HCT116 (cell line): ENCODE measurements around the gene ASPG. TPM values are rescaled to one million over a fixed set of nuclear protein-coding genes. Genes with fewer than 3 reads are reported as not detected.

ENCODE experiments used
- ATAC-seq: fragments of 200-7000 bp; cut with Tn5 transposase; 2 replicates; pipeline ENCODE4 v1.9.1; 2020; ENCODE audit warnings: mild to moderate bottlenecking, moderate library complexity
- BruUV-seq: library from RNA; stranded (reverse); fragments of 400-500 nt; replicated peaks from 2 replicates; lab custom pipeline; 2021; lab: Mats Ljungman, UMichigan
- CTCF ChIA-PET: fragments of 300-600 bp; sonication (Branson Sonifier 250); formaldehyde crosslinking; loops from one replicate; lab custom pipeline; 2021; ENCODE audit warnings: antibody characterized with exemption; lab: Charles Lee
- POLR2A ChIA-PET: fragments of 300-600, 350-600 bp; sonication (Branson Sonifier 250); formaldehyde crosslinking; loops from one replicate; lab custom pipeline; 2021; ENCODE audit warnings: antibody characterized with exemption; lab: Charles Lee
- RAD21 ChIA-PET, 2 experiments: fragments of 300-600 bp; sonication (Branson Sonifier 250); formaldehyde crosslinking; loops; one replicate each; lab custom pipeline; 2023; ENCODE audit warnings: low total read pairs in 2 of 2; ENCODE audit not compliant: uncharacterized antibody in 2 of 2, unreplicated experiment in 2 of 2, low non-redundant PET in 1 of 2; lab: Charles Lee
- DNase-seq: peaks from one replicate; pipeline ENCODE4 v3.0.0-alpha.2; 2010; ENCODE audit warnings: low read depth, low spot score
- H2AFZ ChIP-seq: fragments of 200-600 bp; shearing (Covaris generic), sonication (generic); 2 replicates; pipeline ENCODE4 v1.6.1; 2017; ENCODE audit warnings: low read depth, mixed run types, mixed read lengths, antibody characterized with exemption, low read length; ENCODE audit not compliant: poor library complexity, severe bottlenecking
- H3K27ac ChIP-seq: 2 replicates; pipeline ENCODE4 v1.5.1; 2012; ENCODE audit warnings: low read depth, low read length
- H3K27me3 ChIP-seq: fragments of 200-600 bp; sonication (generic); 2 replicates; pipeline ENCODE4 v1.6.1; 2016; ENCODE audit warnings: mixed run types, low read length, mixed read lengths; ENCODE audit not compliant: insufficient read depth
- H3K36me3 ChIP-seq, 2 experiments: fragments of 200-500 bp in 1 of 2; fragments of 200-600 bp in 1 of 2; sonication (Bioruptor generic) in 1 of 2; sonication (generic) in 1 of 2; 2 replicates each; pipeline versions ENCODE4 v1.5.1 to v1.6.1; 2014 to 2016; ENCODE audit warnings: low read length in 2 of 2, inconsistent platforms in 1 of 2, mixed read lengths in 1 of 2, mixed run types in 1 of 2; ENCODE audit not compliant: insufficient read depth in 2 of 2, control insufficient read depth in 1 of 2
- H3K4me1 ChIP-seq, 2 experiments: fragments of 200-600 bp in 1 of 2; sonication (generic) in 1 of 2; 2 replicates each; pipeline versions ENCODE4 v1.5.1 to v1.6.1; 2012 to 2017; ENCODE audit warnings: low read length in 2 of 2, inconsistent platforms in 1 of 2, mild to moderate bottlenecking in 1 of 2, mixed read lengths in 1 of 2, mixed run types in 1 of 2, moderate library complexity in 1 of 2; ENCODE audit not compliant: insufficient read depth in 2 of 2, control insufficient read depth in 1 of 2
- H3K4me2 ChIP-seq: fragments of 200-600 bp; sonication (generic); 2 replicates; pipeline ENCODE4 v1.6.1; 2017; ENCODE audit warnings: mixed run types, low read length, mixed read lengths
- H3K4me3 ChIP-seq, 2 experiments: fragments of 200-600 bp in 1 of 2; sonication (generic) in 1 of 2; replicated peaks in 1 of 2; 2 replicates each; pipeline ENCODE4 v1.5.1; 2011 to 2016; ENCODE audit warnings: low read length in 2 of 2, control low read depth in 1 of 2, low read depth in 1 of 2, mild to moderate bottlenecking in 1 of 2, mixed read lengths in 1 of 2, mixed run types in 1 of 2
- H3K79me2 ChIP-seq: fragments of 200-600 bp; sonication (generic); 2 replicates; pipeline ENCODE4 v1.6.1; 2017; ENCODE audit warnings: mild to moderate bottlenecking, mixed run types, low read length, moderate library complexity, mixed read lengths; ENCODE audit not compliant: insufficient read depth
- H3K9ac ChIP-seq: fragments of 200-600 bp; sonication (generic); 2 replicates; pipeline ENCODE4 v1.6.1; 2016; ENCODE audit warnings: low read length, mixed read lengths
- H3K9me2 ChIP-seq: fragments of 200-600 bp; sonication (generic), shearing (Covaris generic); 2 replicates; pipeline ENCODE4 v1.6.1; 2017; ENCODE audit warnings: mixed run types, mild to moderate bottlenecking, moderate library complexity; ENCODE audit not compliant: insufficient read depth
- H3K9me3 ChIP-seq, 2 experiments: fragments of 200-500 bp in 1 of 2; fragments of 200-600 bp in 1 of 2; sonication (Bioruptor generic) in 1 of 2; sonication (generic) in 1 of 2; 2 replicates each; pipeline ENCODE4 v1.6.1; 2014 to 2017; ENCODE audit warnings: low read length in 2 of 2, mixed read lengths in 2 of 2, inconsistent platforms in 1 of 2, low read depth in 1 of 2, mild to moderate bottlenecking in 1 of 2, mixed run types in 1 of 2, moderate library complexity in 1 of 2; ENCODE audit not compliant: control insufficient read depth in 1 of 2, insufficient read depth in 1 of 2
- H4K20me1 ChIP-seq: fragments of 200-600 bp; sonication (generic), shearing (Covaris generic); 2 replicates; pipeline ENCODE4 v1.6.1; 2017; ENCODE audit warnings: mixed run types, mild to moderate bottlenecking, moderate library complexity; ENCODE audit not compliant: insufficient read depth
- CBX3 ChIP-seq: IDR thresholded peaks from 2 replicates; pipeline ENCODE4 v1.6.1; 2012; ENCODE audit warnings: low read depth
- EGR1 ChIP-seq: IDR thresholded peaks from 2 replicates; pipeline ENCODE4 v1.6.1; 2012; ENCODE audit warnings: low read depth
- ELF1 ChIP-seq: IDR thresholded peaks from 2 replicates; pipeline ENCODE4 v1.6.1; 2012; ENCODE audit warnings: low read depth, borderline replicate concordance
- EZH2 ChIP-seq: fragments of 200-600 bp; sonication (generic); IDR thresholded peaks from 2 replicates; pipeline ENCODE4 v1.6.1; 2017; ENCODE audit warnings: antibody characterized with exemption, mixed run types
- EZH2phosphoT487 ChIP-seq: fragments of 200-600 bp; IDR thresholded peaks from 2 replicates; pipeline ENCODE4 v1.6.1; 2018; ENCODE audit warnings: antibody characterized with exemption, borderline replicate concordance
- FOSL1 ChIP-seq: IDR thresholded peaks from 2 replicates; pipeline ENCODE4 v1.6.1; 2012; ENCODE audit warnings: low read depth
- JUND ChIP-seq: IDR thresholded peaks from 2 replicates; pipeline ENCODE4 v1.6.1; 2012
- POLR2A ChIP-seq: IDR thresholded peaks from 2 replicates; pipeline ENCODE4 v1.7.0; 2011; ENCODE audit warnings: borderline replicate concordance; ENCODE audit not compliant: insufficient read depth, insufficient read length; ENCODE audit errors: extremely low read depth
- POLR2AphosphoS5 ChIP-seq: IDR thresholded peaks from 2 replicates; pipeline ENCODE4 v1.6.1; 2011; ENCODE audit warnings: mild to moderate bottlenecking, low read depth, low read length, moderate library complexity
- RAD21 ChIP-seq: IDR thresholded peaks from 2 replicates; pipeline ENCODE4 v1.6.1; 2012; ENCODE audit warnings: low read depth, mild to moderate bottlenecking
- REST ChIP-seq: IDR thresholded peaks from 2 replicates; pipeline ENCODE4 v1.6.1; 2012; ENCODE audit warnings: low read depth
- SRF ChIP-seq: IDR thresholded peaks from 2 replicates; pipeline ENCODE4 v1.6.1; 2012; ENCODE audit warnings: low read depth
- YY1 ChIP-seq: IDR thresholded peaks from 2 replicates; pipeline ENCODE4 v1.6.1; 2011; ENCODE audit warnings: low read length, low read depth, moderate library complexity, mild to moderate bottlenecking; ENCODE audit not compliant: insufficient replicate concordance; ENCODE audit errors: extremely low read depth
- ZBTB33 ChIP-seq: IDR thresholded peaks from 2 replicates; pipeline ENCODE4 v1.6.1; 2011; ENCODE audit warnings: mild to moderate bottlenecking, low read length, moderate library complexity; ENCODE audit not compliant: insufficient replicate concordance; ENCODE audit errors: extremely low read depth
- ZNF274 ChIP-seq: fragments of 200-500 bp; sonication (Bioruptor generic); IDR thresholded peaks from 2 replicates; pipeline ENCODE4 v1.6.1; 2014; ENCODE audit warnings: mild to moderate bottlenecking, low read depth, low read length, inconsistent platforms
- intact Hi-C: fragments of 100-400 bp; cut with micrococcal nuclease; formaldehyde crosslinking; loops from 2 replicates; pipeline ENCODE4 v1.10.0; 2022
- total RNA-seq: library from RNA; stranded (reverse); gene quantifications from one replicate; pipeline ENCODE4 v1.2.1, GENCODE V29; 2021; ENCODE audit not compliant: unreplicated experiment
- TF ChIP-seq, protein P1 (sequence below), 3 experiments: fragments of 200-600 bp in 1 of 3; sonication (generic) in 1 of 3; IDR thresholded peaks in 2 of 3; conservative IDR thresholded peaks in 1 of 3; 2 replicates each; pipeline ENCODE4 v1.5.1; 2012 to 2017; ENCODE audit warnings: low read depth in 2 of 3, low read length in 2 of 3, antibody characterized with exemption in 1 of 3, borderline replicate concordance in 1 of 3, control low read depth in 1 of 3, mild to moderate bottlenecking in 1 of 3, mixed read lengths in 1 of 3, mixed run types in 1 of 3, moderate library complexity in 1 of 3; ENCODE audit not compliant: insufficient read depth in 1 of 3
- TF ChIP-seq, protein P2 (sequence below): IDR thresholded peaks from 2 replicates; pipeline ENCODE4 v1.6.1; 2012
- TF ChIP-seq, protein P3 (sequence below): IDR thresholded peaks from 2 replicates; pipeline ENCODE4 v1.6.1; 2012

ASPG gene
- total RNA-seq, 1 experiment from 2014 or later: not detected

DNA sequence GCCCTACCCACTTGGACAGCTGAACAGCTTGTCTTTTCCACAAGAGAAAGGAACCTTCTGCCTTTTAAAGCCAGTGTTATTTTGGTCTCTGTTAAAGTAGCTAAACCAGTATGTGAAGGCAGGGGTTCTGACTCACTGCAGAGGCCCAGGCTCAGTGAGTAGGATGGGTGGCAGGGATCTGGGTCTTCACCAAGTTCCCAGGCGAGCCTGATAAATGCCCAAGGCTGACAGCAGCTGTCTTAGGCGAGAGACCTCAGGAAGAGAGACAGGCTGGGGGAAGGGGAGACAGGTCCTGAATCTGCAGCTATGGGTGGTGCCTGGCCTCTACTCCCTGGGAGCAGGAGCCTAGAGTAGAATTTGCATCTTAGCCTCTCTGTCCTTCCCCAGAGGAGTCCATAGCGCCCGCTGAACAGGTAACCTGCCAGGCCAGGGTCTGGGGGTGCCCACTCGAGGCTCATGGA is 34.8 kb downstream of the ASPG start:
- TF ChIP-seq CBX3 (no peak), FOSL1 (no peak), ZNF274 (no peak), JUND (no peak), RAD21 (no peak), POLR2A (no peak), SRF (no peak), EZH2phosphoT487 (no peak), POLR2AphosphoS5 (no peak), EZH2 (no peak), ELF1 (no peak), REST (no peak), YY1 (no peak), EGR1 (no peak), ZBTB33 (no peak)
- TF ChIP-seq, protein P1, sequence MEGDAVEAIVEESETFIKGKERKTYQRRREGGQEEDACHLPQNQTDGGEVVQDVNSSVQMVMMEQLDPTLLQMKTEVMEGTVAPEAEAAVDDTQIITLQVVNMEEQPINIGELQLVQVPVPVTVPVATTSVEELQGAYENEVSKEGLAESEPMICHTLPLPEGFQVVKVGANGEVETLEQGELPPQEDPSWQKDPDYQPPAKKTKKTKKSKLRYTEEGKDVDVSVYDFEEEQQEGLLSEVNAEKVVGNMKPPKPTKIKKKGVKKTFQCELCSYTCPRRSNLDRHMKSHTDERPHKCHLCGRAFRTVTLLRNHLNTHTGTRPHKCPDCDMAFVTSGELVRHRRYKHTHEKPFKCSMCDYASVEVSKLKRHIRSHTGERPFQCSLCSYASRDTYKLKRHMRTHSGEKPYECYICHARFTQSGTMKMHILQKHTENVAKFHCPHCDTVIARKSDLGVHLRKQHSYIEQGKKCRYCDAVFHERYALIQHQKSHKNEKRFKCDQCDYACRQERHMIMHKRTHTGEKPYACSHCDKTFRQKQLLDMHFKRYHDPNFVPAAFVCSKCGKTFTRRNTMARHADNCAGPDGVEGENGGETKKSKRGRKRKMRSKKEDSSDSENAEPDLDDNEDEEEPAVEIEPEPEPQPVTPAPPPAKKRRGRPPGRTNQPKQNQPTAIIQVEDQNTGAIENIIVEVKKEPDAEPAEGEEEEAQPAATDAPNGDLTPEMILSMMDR (IDR thresholded peaks at IDR 0.05 in 2 of 3, conservative IDR thresholded peaks at IDR 0.05 in 1 of 3; ENCODE audit: borderline replicate concordance in 1 of 3, insufficient read depth in 1 of 3, low read depth in 2 of 3, low read length in 2 of 3): no peak
- TF ChIP-seq, protein P2, sequence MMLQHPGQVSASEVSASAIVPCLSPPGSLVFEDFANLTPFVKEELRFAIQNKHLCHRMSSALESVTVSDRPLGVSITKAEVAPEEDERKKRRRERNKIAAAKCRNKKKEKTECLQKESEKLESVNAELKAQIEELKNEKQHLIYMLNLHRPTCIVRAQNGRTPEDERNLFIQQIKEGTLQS: no peak
- TF ChIP-seq, protein P3, sequence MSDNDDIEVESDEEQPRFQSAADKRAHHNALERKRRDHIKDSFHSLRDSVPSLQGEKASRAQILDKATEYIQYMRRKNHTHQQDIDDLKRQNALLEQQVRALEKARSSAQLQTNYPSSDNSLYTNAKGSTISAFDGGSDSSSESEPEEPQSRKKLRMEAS: no peak
- ATAC-seq (no peak), DNase-seq (no peak)
- H2AFZ ChIP-seq: no peak overlapping the region
- peaks cover 16 to 49% of the 10 kb centered on the region in 2 experiments; a peak in 3 of 4 replicates for H3K4me1 ChIP-seq
- H4K20me1 ChIP-seq: no peaks in the 10 kb centered on the region
- peaks cover 7 to 22% of the 10 kb centered on the region in 2 experiments for H3K9me3 ChIP-seq
- no peaks in the 10 kb centered on the region for H3K27me3 ChIP-seq
- no peak overlapping the region for H3K27ac ChIP-seq
- BruUV-seq: no TSS peak
- H3K9me2 ChIP-seq: no peaks in the 10 kb centered on the region
- no peaks in the 10 kb centered on the region for H3K79me2 ChIP-seq
- intact Hi-C loops: no loop called here
- POLR2A ChIA-PET: no interaction called here
- no peaks in the 10 kb centered on the region for H3K36me3 ChIP-seq
- CTCF ChIA-PET: interaction anchor here (1.0 to 1.5 kb wide), 3 partner anchors 17 to 444 kb away, joined by 3 to 5 read pairs (median 4); no protein-coding TSS in a partner anchor
- 0 out of 2 replicates have a peak overlapping the region, but pooled peaks have one; percentile 21 for H3K4me2 ChIP-seq
- H3K4me3 ChIP-seq: no peak overlapping the region
- H3K9ac ChIP-seq: no peak overlapping the region
- RAD21 ChIA-PET: no interaction called here
